Measurements from ENCODE around the gene ARL8A. TPM values are rescaled to one million over a fixed set of nuclear protein-coding genes. Genes with fewer than 3 reads are reported as not detected.

The ARL8A gene
- polyA plus RNA-seq, 1 donor (not counting 4 experiments of a cell fraction or from before 2014, with no cell fraction given): 58.6 TPM

- TF ChIP-seq EZH2 (IDR thresholded peaks at IDR 0.05; ENCODE audit: low read length): no peak
- TF ChIP-seq, protein P1, sequence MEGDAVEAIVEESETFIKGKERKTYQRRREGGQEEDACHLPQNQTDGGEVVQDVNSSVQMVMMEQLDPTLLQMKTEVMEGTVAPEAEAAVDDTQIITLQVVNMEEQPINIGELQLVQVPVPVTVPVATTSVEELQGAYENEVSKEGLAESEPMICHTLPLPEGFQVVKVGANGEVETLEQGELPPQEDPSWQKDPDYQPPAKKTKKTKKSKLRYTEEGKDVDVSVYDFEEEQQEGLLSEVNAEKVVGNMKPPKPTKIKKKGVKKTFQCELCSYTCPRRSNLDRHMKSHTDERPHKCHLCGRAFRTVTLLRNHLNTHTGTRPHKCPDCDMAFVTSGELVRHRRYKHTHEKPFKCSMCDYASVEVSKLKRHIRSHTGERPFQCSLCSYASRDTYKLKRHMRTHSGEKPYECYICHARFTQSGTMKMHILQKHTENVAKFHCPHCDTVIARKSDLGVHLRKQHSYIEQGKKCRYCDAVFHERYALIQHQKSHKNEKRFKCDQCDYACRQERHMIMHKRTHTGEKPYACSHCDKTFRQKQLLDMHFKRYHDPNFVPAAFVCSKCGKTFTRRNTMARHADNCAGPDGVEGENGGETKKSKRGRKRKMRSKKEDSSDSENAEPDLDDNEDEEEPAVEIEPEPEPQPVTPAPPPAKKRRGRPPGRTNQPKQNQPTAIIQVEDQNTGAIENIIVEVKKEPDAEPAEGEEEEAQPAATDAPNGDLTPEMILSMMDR (optimal IDR thresholded peaks at IDR 0.05 in 1 of 3, IDR thresholded peaks at IDR 0.05 in 1 of 3, conservative IDR thresholded peaks at IDR 0.05 in 1 of 3; ENCODE audit: extremely low read depth in 1 of 3, insufficient read depth in 2 of 3, low read length in 3 of 3): peak in 1 of 3 experiments; percentile 23
- H3K27me3 ChIP-seq (ENCODE audit: control insufficient read depth, extremely low read depth, insufficient read depth, low read length): no peaks in the 10 kb centered on the region
- no peaks in the 10 kb centered on the region for H3K9me3 ChIP-seq (ENCODE audit: control insufficient read depth, low read depth, low read length)
- FAIRE-seq (no peak), DNase-seq (ENCODE audit: low read depth, low spot score) (no peak)
- H3K4me2 ChIP-seq (ENCODE audit: control insufficient read depth, extremely low read depth, insufficient read depth, low read depth, low read length): no peak within 1 kb of the TSS
- H3K9ac ChIP-seq (ENCODE audit: control insufficient read depth, extremely low read depth, insufficient read depth, low read length): no peak within 1 kb of the TSS
- H3K79me2 ChIP-seq (ENCODE audit: control insufficient read depth, insufficient read depth, low read length): no peaks in the 10 kb centered on the region
- no peaks in the 10 kb centered on the region for H3K9me1 ChIP-seq (ENCODE audit: control insufficient read depth, extremely low read depth, insufficient read depth, low read length)
- no peak within 1 kb of the TSS for H2AFZ ChIP-seq (ENCODE audit: control insufficient read depth, low read length)
- H3K36me3 ChIP-seq (ENCODE audit: control insufficient read depth in 2 of 2, extremely low read depth in 1 of 2, insufficient read depth in 2 of 2, low read length in 2 of 2): no peaks in the 10 kb centered on the region
- dilution Hi-C loops (cut with MboI; ENCODE audit: extremely low pct_ligation_motif_present, low sequenced_read_pairs): no loop called here
- no peaks in the 10 kb centered on the region for H4K20me1 ChIP-seq (ENCODE audit: control insufficient read depth, extremely low read depth, insufficient read depth, low read length)
- H3K4me3 ChIP-seq (ENCODE audit: control insufficient read depth in 2 of 3, extremely low read depth in 1 of 3, insufficient read depth in 2 of 3, low read depth in 1 of 3, low read length in 3 of 3): no peak within 1 kb of the TSS
- no peaks in the 10 kb centered on the region for H3K4me1 ChIP-seq (ENCODE audit: control insufficient read depth, extremely low read depth, insufficient read depth, low read length)
- no peak within 1 kb of the TSS for H3K27ac ChIP-seq (ENCODE audit: control insufficient read depth, insufficient read depth, low read length)
Observed at GRCh38 chr1:202122639-202123335, 21.8 kb downstream of the ARL8A start, which contains the start of gene GPR37L1. TSS of gene GPR37L1 (plus strand) at chr1:202122917. CDS start at chr1:202122964, 47 bp downstream.

DNA sequence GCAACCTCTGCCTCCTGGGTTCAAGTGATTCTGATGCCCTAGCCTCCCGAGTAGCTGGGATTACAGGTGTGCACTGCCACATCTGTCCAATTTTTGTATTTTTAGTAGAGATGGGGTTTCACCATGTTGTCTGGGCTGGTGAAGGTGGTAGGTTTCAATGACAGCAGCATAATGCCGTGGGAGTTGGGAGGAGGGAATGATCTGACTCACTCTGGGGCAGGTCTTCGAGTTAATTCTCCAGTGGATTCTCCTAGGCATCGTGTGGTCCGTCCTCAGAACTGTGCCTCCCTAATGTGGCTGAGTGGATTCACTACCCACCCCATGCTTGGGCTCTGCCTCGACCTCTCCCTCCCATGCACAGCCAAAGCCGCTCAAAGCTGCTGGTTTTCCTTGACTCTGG is 23.5 kb downstream of the ARL8A start:
- FAIRE-seq (no peak), DNase-seq (ENCODE audit: low read depth, low spot score) (no peak)
- dilution Hi-C loops (cut with MboI; ENCODE audit: extremely low pct_ligation_motif_present, low sequenced_read_pairs): no loop called here
- Histone ChIP-seq H3K36me3 (ENCODE audit: control insufficient read depth in 2 of 2, extremely low read depth in 1 of 2, insufficient read depth in 2 of 2, low read length in 2 of 2) (no peaks in the 10 kb centered on the region), H3K27me3 (ENCODE audit: control insufficient read depth, extremely low read depth, insufficient read depth, low read length) (no peaks in the 10 kb centered on the region), H4K20me1 (ENCODE audit: control insufficient read depth, extremely low read depth, insufficient read depth, low read length) (no peaks in the 10 kb centered on the region), H3K9ac (ENCODE audit: control insufficient read depth, extremely low read depth, insufficient read depth, low read length) (no peak overlapping the region), H3K4me1 (ENCODE audit: control insufficient read depth, extremely low read depth, insufficient read depth, low read length) (no peaks in the 10 kb centered on the region), H2AFZ (ENCODE audit: control insufficient read depth, low read length) (no peak overlapping the region), H3K79me2 (ENCODE audit: control insufficient read depth, insufficient read depth, low read length) (no peaks in the 10 kb centered on the region), H3K27ac (ENCODE audit: control insufficient read depth, insufficient read depth, low read length) (no peak overlapping the region), H3K9me3 (ENCODE audit: control insufficient read depth, low read depth, low read length) (no peaks in the 10 kb centered on the region), H3K4me3 (ENCODE audit: control insufficient read depth in 2 of 3, extremely low read depth in 1 of 3, insufficient read depth in 2 of 3, low read depth in 1 of 3, low read length in 3 of 3) (no peak overlapping the region), H3K4me2 (ENCODE audit: control insufficient read depth, extremely low read depth, insufficient read depth, low read depth, low read length) (no peak overlapping the region), H3K9me1 (ENCODE audit: control insufficient read depth, extremely low read depth, insufficient read depth, low read length) (no peaks in the 10 kb centered on the region)
- TF ChIP-seq EZH2 (IDR thresholded peaks at IDR 0.05; ENCODE audit: low read length): no peak
- TF ChIP-seq, protein P1 (optimal IDR thresholded peaks at IDR 0.05 in 1 of 3, IDR thresholded peaks at IDR 0.05 in 1 of 3, conservative IDR thresholded peaks at IDR 0.05 in 1 of 3; ENCODE audit: extremely low read depth in 1 of 3, insufficient read depth in 2 of 3, low read length in 3 of 3): no peak
